HepG2 (cell line): ENCODE data around the gene MBL2. TPM values are rescaled to one million over a fixed set of nuclear protein-coding genes. Genes with fewer than 3 reads are reported as not detected.
A peak's percentile ranks its signal among the peaks of the same experiment; 100 is the strongest.

Experiments used
- AHDC1 ChIP-seq: sonication (generic); formaldehyde crosslinking; IDR thresholded peaks from 2 replicates; pipeline ENCODE4 v1.5.1; 2020; ENCODE audit warnings: mild to moderate bottlenecking, missing genetic modification reagents, borderline replicate concordance
- ATF7-NPFF ChIP-seq: sonication (generic); formaldehyde crosslinking; IDR thresholded peaks from 2 replicates; pipeline ENCODE4 v1.8.1; 2023; ENCODE audit warnings: mild to moderate bottlenecking, low read depth, missing genetic modification reagents, moderate library complexity
- HDAC1 ChIP-seq: sonication (generic); formaldehyde crosslinking; IDR thresholded peaks from 2 replicates; pipeline ENCODE4 v1.5.1; 2020; ENCODE audit warnings: mild to moderate bottlenecking, missing genetic modification reagents
- KDM1A ChIP-seq: IDR thresholded peaks from 2 replicates; pipeline ENCODE4 v1.6.1; 2016; ENCODE audit warnings: missing compliant biosample characterization
- NFAT5 ChIP-seq: sonication (generic); formaldehyde crosslinking; IDR thresholded peaks from 2 replicates; pipeline ENCODE4 v1.4.0; 2020; ENCODE audit warnings: missing genetic modification reagents
- NFE2L2 ChIP-seq: fragments of 150-350 bp; IDR thresholded peaks from 2 replicates; pipeline ENCODE4 v1.6.1; 2014; ENCODE audit warnings: low read length
- NR2F1 ChIP-seq, 2 experiments: fragments of 450-650 bp in 1 of 2; formaldehyde crosslinking in 1 of 2; IDR thresholded peaks; 2 replicates each; pipeline versions ENCODE4 v1.5.0 to v1.6.1; 2016 to 2020; ENCODE audit warnings: mild to moderate bottlenecking in 1 of 2, missing compliant biosample characterization in 1 of 2, missing genetic modification reagents in 1 of 2, moderate library complexity in 1 of 2
- PITX1 ChIP-seq: sonication (generic); formaldehyde crosslinking; IDR thresholded peaks from 2 replicates; pipeline ENCODE4 v1.5.1; 2020; ENCODE audit warnings: mild to moderate bottlenecking, missing genetic modification reagents
- TFAP4 ChIP-seq: sonication (generic); IDR thresholded peaks from 2 replicates; pipeline ENCODE4 v1.6.1; 2016; ENCODE audit warnings: low read depth, borderline replicate concordance
- TRIM22 ChIP-seq: fragments of 450-650 bp; IDR thresholded peaks from 2 replicates; pipeline ENCODE4 v1.6.1; 2017
- ZBTB42 ChIP-seq: sonication (generic); formaldehyde crosslinking; IDR thresholded peaks from 2 replicates; pipeline ENCODE4 v1.5.0; 2020; ENCODE audit warnings: mild to moderate bottlenecking, missing genetic modification reagents
- ZFP1 ChIP-seq: IDR thresholded peaks from 2 replicates; pipeline ENCODE4 v1.6.1; 2016
- ZMYM2 ChIP-seq: sonication (generic); formaldehyde crosslinking; IDR thresholded peaks from 2 replicates; pipeline ENCODE4 v1.8.0; 2022; ENCODE audit warnings: mild to moderate bottlenecking, missing genetic modification reagents
- ZMYM4 ChIP-seq: sonication (generic); formaldehyde crosslinking; IDR thresholded peaks from 2 replicates; pipeline ENCODE4 v1.8.1; 2023; ENCODE audit warnings: mild to moderate bottlenecking, missing genetic modification reagents
- ZNF354B ChIP-seq: sonication (generic); formaldehyde crosslinking; IDR thresholded peaks from 2 replicates; pipeline ENCODE4 v1.8.0; 2022; ENCODE audit warnings: mild to moderate bottlenecking, missing genetic modification reagents
- ZNF460 ChIP-seq: sonication (generic); formaldehyde crosslinking; IDR thresholded peaks from 2 replicates; pipeline ENCODE4 v1.5.1; 2020; ENCODE audit warnings: missing genetic modification reagents, mild to moderate bottlenecking, borderline replicate concordance
- ZNF605 ChIP-seq: sonication (generic); formaldehyde crosslinking; IDR thresholded peaks from 2 replicates; pipeline ENCODE4 v1.8.0; 2022; ENCODE audit warnings: mild to moderate bottlenecking, missing genetic modification reagents
- ZNF772 ChIP-seq: sonication (generic); formaldehyde crosslinking; IDR thresholded peaks from 2 replicates; pipeline ENCODE4 v1.5.0; 2020; ENCODE audit warnings: mild to moderate bottlenecking, missing genetic modification reagents
- polyA plus RNA-seq, 8 experiments: library from polyadenylated mRNA; depleted of rRNA in 3 of 8; stranded (reverse) in 7 of 8; unstranded in 1 of 8; fragments of >200 nt; fragmentation: Illumina TruSeq in 4 of 8; extraction: Trizol in 4 of 8; gene quantifications; 2 replicates each; pipeline versions ENCODE4 v1.2.1 to v1.2.3, GENCODE V29; 2011 to 2016; ENCODE audit warnings: low read depth in 4 of 8, missing spikeins in 1 of 8, mixed read lengths in 1 of 8; ENCODE audit not compliant: insufficient read depth in 1 of 8
- total RNA-seq, 5 experiments: library from RNA; depleted of rRNA; stranded (reverse); fragments of >200 nt; fragmentation: Illumina TruSeq; extraction: Trizol; gene quantifications; 2 replicates each; pipeline ENCODE4 v1.2.3, GENCODE V29; 2016; ENCODE audit warnings: low read depth in 1 of 5

MBL2 gene
- total and polyA plus RNA-seq, 2 of the 13 experiments (the other 11 are each of a cell fraction or from before 2014, with no cell fraction given) = 9.6 to 16.2 TPM

- peak; percentile 57; the same call in 1 of the 2 replicates for TF ChIP-seq PITX1 (CRISPR knock-in tag)
- TF ChIP-seq HDAC1 (CRISPR knock-in tag) = 0 out of 2 replicates have a peak, but pooled peaks have one; percentile 43
- peak; percentile 72 for TF ChIP-seq ZMYM4
- TF ChIP-seq ZNF354B (CRISPR knock-in tag) = no peak
- TF ChIP-seq ZMYM2 (CRISPR knock-in tag) = 0 out of 2 replicates have a peak, but pooled peaks have one; percentile 28
- no peak for TF ChIP-seq NFAT5 (CRISPR knock-in tag)
- TF ChIP-seq KDM1A (CRISPR knock-in tag) = 0 out of 2 replicates have a peak, but pooled peaks have one; percentile 37
- peak; percentile 1 to 43; a peak in 1 of 4 replicates for TF ChIP-seq NR2F1 (CRISPR knock-in tag; IDR thresholded peaks at IDR 0.05)
- TF ChIP-seq AHDC1 (CRISPR knock-in tag) = peak; percentile 61; the same call in 1 of the 2 replicates
- peak; percentile 54; the same call in 1 of the 2 replicates for TF ChIP-seq ZFP1 (CRISPR knock-in tag)
- TF ChIP-seq ZNF772 (CRISPR knock-in tag) = 0 out of 2 replicates have a peak, but pooled peaks have one; percentile 22
- no peak for TF ChIP-seq TRIM22
- no peak for TF ChIP-seq ATF7-NPFF (CRISPR knock-in tag)
- TF ChIP-seq TFAP4 = no peak; the same call in 1 of the 2 replicates
- no peak for TF ChIP-seq ZBTB42
- TF ChIP-seq ZNF605 (CRISPR knock-in tag) = 0 out of 2 replicates have a peak, but pooled peaks have one; percentile 38
- TF ChIP-seq ZNF460 (CRISPR knock-in tag) = no peak
- TF ChIP-seq NFE2L2 = no peak
Observed at GRCh38 chr10:52776471-52776903, 3.9 kb upstream of the MBL2 start (continued).
